ENCODE measurements around the gene APOBEC4. TPM values are rescaled to one million over a fixed set of nuclear protein-coding genes. Genes with fewer than 3 reads are reported as not detected.

APOBEC4 gene
- total and polyA plus RNA-seq, 2 of the 13 experiments (the other 11 are each of a cell fraction or from before 2014, with no cell fraction given), result not detected

- no peak overlapping the region for H3K4me2 ChIP-seq (ENCODE audit: low read depth, low read length)
- in situ Hi-C loops (cut with HindIII; ENCODE audit: extremely low pct_ligation_motif_present, low pct_unique_long_range_greater_than_20kb), result no loop called here
- no peaks in the 10 kb centered on the region; a peak in 1 of 5 replicates for H3K36me3 ChIP-seq (replicated peaks in 1 of 2; ENCODE audit: control insufficient read depth in 1 of 2, insufficient read depth in 2 of 2, low read length in 2 of 2)
- ATAC-seq (no peak), FAIRE-seq (no peak), DNase-seq (ENCODE audit: low spot score) (no peak)
- H3K27ac ChIP-seq (ENCODE audit: extremely low read length, insufficient read depth, low read length), result no peak overlapping the region
- no peak overlapping the region for H3K4me3 ChIP-seq (replicated peaks in 1 of 3; ENCODE audit: insufficient read depth in 1 of 3, low read depth in 2 of 3, low read length in 3 of 3)
- no peaks in the 10 kb centered on the region for H3K9me3 ChIP-seq (ENCODE audit: low read length)
- H4K20me1 ChIP-seq (ENCODE audit: insufficient read depth, low read length), result no peaks in the 10 kb centered on the region
- TF ChIP-seq SOX13 (IDR thresholded peaks at IDR 0.05), result no peak
- TF ChIP-seq SOX13 (CRISPR knock-in tag; conservative IDR thresholded peaks at IDR 0.05 in 1 of 2, IDR thresholded peaks at IDR 0.05 in 1 of 2), result no peak
- no peak for TF ChIP-seq FOXK2 (IDR thresholded peaks at IDR 0.05)
- no peak for TF ChIP-seq ZNF616 (CRISPR knock-in tag; IDR thresholded peaks at IDR 0.05; ENCODE audit: low read depth)
- TF ChIP-seq ARNT (IDR thresholded peaks at IDR 0.05), result no peak
- TF ChIP-seq PHB2 (IDR thresholded peaks at IDR 0.05; ENCODE audit: partially characterized antibody), result no peak
- TF ChIP-seq EHMT2 (IDR thresholded peaks at IDR 0.05; ENCODE audit: borderline replicate concordance, low read depth, low read length), result no peak
- no peak overlapping the region for H3K9ac ChIP-seq (ENCODE audit: insufficient read depth, low read depth, low read length)
- no peak overlapping the region for H2AFZ ChIP-seq (ENCODE audit: low read length)
- H3K27me3 ChIP-seq (ENCODE audit: control insufficient read depth in 1 of 2, insufficient read depth in 2 of 2, low read length in 2 of 2), result no peaks in the 10 kb centered on the region
- intact Hi-C loops (cut with micrococcal nuclease; ENCODE audit: unreplicated experiment), result no loop called here
- no TSS peak for BruUV-seq (replicated peaks)
- POLR2A ChIA-PET, result no interaction called here
- CTCF ChIA-PET (ENCODE audit: low intra/inter-chr PET ratio, low total read pairs), result no interaction called here
- 95% methylated on average over 5 of the region's 5 CpGs for WGBS (ENCODE audit: low lambda C conversion rate)
- H3K4me1 ChIP-seq (ENCODE audit: insufficient read depth, low read length), result peaks cover 14% of the 10 kb centered on the region
- no peaks in the 10 kb centered on the region for H3K79me2 ChIP-seq (ENCODE audit: insufficient read depth, low read length)
Observed at GRCh38 chr1:183651612-183652011, 1.5 kb downstream of the APOBEC4 start.

- POLR2A ChIA-PET, result no interaction called here
Observed at GRCh38 chr1:183648042-183648441, 5.1 kb downstream of the APOBEC4 start.

More at GRCh38 chr1:183648042-183648441, 5.1 kb downstream of the APOBEC4 start:
- CTCF ChIA-PET (ENCODE audit: low intra/inter-chr PET ratio, low total read pairs), result no interaction called here
- no TSS peak for BruUV-seq (replicated peaks)
- H3K9me3 ChIP-seq (ENCODE audit: low read length), result no peaks in the 10 kb centered on the region
- no peak overlapping the region for H3K27ac ChIP-seq (ENCODE audit: extremely low read length, insufficient read depth, low read length)
- ATAC-seq (no peak), DNase-seq (ENCODE audit: low spot score) (no peak), FAIRE-seq (no peak)
- intact Hi-C loops (cut with micrococcal nuclease; ENCODE audit: unreplicated experiment) (no loop called here), in situ Hi-C loops (cut with HindIII; ENCODE audit: extremely low pct_ligation_motif_present, low pct_unique_long_range_greater_than_20kb) (loop anchor here (10.0 kb wide), 1 partner anchor 47 kb away; no protein-coding TSS in a partner anchor)
- H2AFZ ChIP-seq (ENCODE audit: low read length), result no peak overlapping the region
- TF ChIP-seq MAFF (IDR thresholded peaks at IDR 0.05; ENCODE audit: low read depth, low read length), result peak; percentile 24; the same call in 1 of the 2 replicates
- no peak for TF ChIP-seq ZNF615 (CRISPR knock-in tag; IDR thresholded peaks at IDR 0.05; ENCODE audit: borderline replicate concordance)
- no peak for TF ChIP-seq ZNF160 (CRISPR knock-in tag; IDR thresholded peaks at IDR 0.05)
- TF ChIP-seq MAFK (conservative IDR thresholded peaks at IDR 0.05 in 1 of 2, IDR thresholded peaks at IDR 0.05 in 1 of 2; ENCODE audit: low read length in 2 of 2), result peak; percentile 13 to 49; a peak in 1 of 4 replicates
- no peaks in the 10 kb centered on the region for H3K27me3 ChIP-seq (ENCODE audit: control insufficient read depth in 1 of 2, insufficient read depth in 2 of 2, low read length in 2 of 2)
- H3K9ac ChIP-seq (ENCODE audit: insufficient read depth, low read depth, low read length), result no peak overlapping the region
- H4K20me1 ChIP-seq (ENCODE audit: insufficient read depth, low read length), result no peaks in the 10 kb centered on the region
- H3K4me1 ChIP-seq (ENCODE audit: insufficient read depth, low read length), result peaks cover 22% of the 10 kb centered on the region
- WGBS (ENCODE audit: low lambda C conversion rate), result 96% methylated on average over 8 of the region's 8 CpGs
- H3K36me3 ChIP-seq (replicated peaks in 1 of 2; ENCODE audit: control insufficient read depth in 1 of 2, insufficient read depth in 2 of 2, low read length in 2 of 2), result no peaks in the 10 kb centered on the region; a peak in 1 of 5 replicates
- H3K4me2 ChIP-seq (ENCODE audit: low read depth, low read length), result no peak overlapping the region
- H3K4me3 ChIP-seq (replicated peaks in 1 of 3; ENCODE audit: insufficient read depth in 1 of 3, low read depth in 2 of 3, low read length in 3 of 3), result no peak overlapping the region
- no peaks in the 10 kb centered on the region for H3K79me2 ChIP-seq (ENCODE audit: insufficient read depth, low read length)
